Right lobe of liver (tissue), 6 donors: Measurements from ENCODE around the gene PRKAR1B. TPM values are rescaled to one million over a fixed set of nuclear protein-coding genes. Genes with fewer than 3 reads are reported as not detected.

Source experiments
- ATAC-seq, 4 donors: fragments of 200-7000 bp; cut with Tn5 transposase; one replicate each; pipeline ENCODE4 v1.9.1; 2020; ENCODE audit warnings: mild to moderate bottlenecking in 4 of 4, moderate library complexity in 4 of 4
- DNase-seq, 3 donors: peaks; one replicate each; pipeline ENCODE4 v3.0.0-alpha.2; 2020
- H3K27ac ChIP-seq, 3 donors: fragments of 200-600 bp; one replicate each; pipeline ENCODE4 v1.8.0; 2022
- H3K27me3 ChIP-seq, 2 donors: fragments of 200-600 bp; one replicate each; pipeline ENCODE4 v1.8.0; 2022
- H3K36me3 ChIP-seq, 4 donors: fragments of 200-600 bp; sonication (generic) in 1 of 4; one replicate each; pipeline versions ENCODE4 v1.5.1 to v1.8.0; 2017 to 2022; ENCODE audit warnings: control low read depth in 1 of 4
- H3K4me1 ChIP-seq, 4 donors: fragments of 200-600 bp; sonication (generic) in 1 of 4; one replicate each; pipeline versions ENCODE4 v1.5.1 to v1.8.0; 2017 to 2022; ENCODE audit warnings: control low read depth in 1 of 4
- H3K4me3 ChIP-seq, 3 donors: fragments of 200-600 bp; one replicate each; pipeline ENCODE4 v1.8.0; 2022
- H3K9me3 ChIP-seq, 4 donors: fragments of 200-600 bp; sonication (generic) in 1 of 4; one replicate each; pipeline versions ENCODE4 v1.5.1 to v1.8.0; 2017 to 2022; ENCODE audit warnings: control low read depth in 1 of 4
- CTCF ChIP-seq, 4 donors: fragments of 200-600 bp in 3 of 4; fragments of 450-650 bp in 1 of 4; IDR thresholded peaks; one replicate each; pipeline versions ENCODE4 v1.5.1 to v1.8.0; 2016 to 2022; ENCODE audit warnings: antibody characterized with exemption in 4 of 4, mild to moderate bottlenecking in 2 of 4
- POLR2A ChIP-seq: fragments of 450-650 bp; IDR thresholded peaks from one replicate; pipeline ENCODE4 v1.6.1; 2017; ENCODE audit warnings: antibody characterized with exemption, mild to moderate bottlenecking
- WGBS: methylation state at CpG from one replicate; pipeline ENCODE4 v1.1.6; 2018; ENCODE audit warnings: low coverage, low lambda C conversion rate; ENCODE audit not compliant: insufficient coverage; ENCODE audit errors: missing lambda C conversion rate; 5-methylcytosine and 5-hydroxymethylcytosine counted together
- intact Hi-C, 2 donors: fragments of 100-400 bp; cut with DNase I; formaldehyde crosslinking; loops; one replicate each; pipeline versions ENCODE4 v1.11.2 to v1.14.1; 2022
- total RNA-seq, 6 experiments: library from RNA; depleted of rRNA in 2 of 6; stranded (reverse); fragments of >200 nt in 2 of 6; fragmentation: NEBNext Ultra II Directional in 3 of 6; extraction: Animal tissue kit (Norgen Biotek cat#: 25700) in 3 of 6; gene quantifications; one replicate each; pipeline versions ENCODE4 v1.1.0 to v1.2.4, GENCODE V29; 2016 to 2023
- donor health status: DM: no; HTN: yes; CAD: no.
- donor health status: DM: no; HTN: no; CAD: no.
- donor health status: DM: no; HTN: no; CAD: no.
- donor health status: DM: no; HTN: yes; CAD: no.
- donor health status: DM: no; HTN: yes; CAD: no.

Gene PRKAR1B
- total RNA-seq, 6 experiments from 2014 or later: 4.7 to 20.8 (median 11.3) TPM

DNA sequence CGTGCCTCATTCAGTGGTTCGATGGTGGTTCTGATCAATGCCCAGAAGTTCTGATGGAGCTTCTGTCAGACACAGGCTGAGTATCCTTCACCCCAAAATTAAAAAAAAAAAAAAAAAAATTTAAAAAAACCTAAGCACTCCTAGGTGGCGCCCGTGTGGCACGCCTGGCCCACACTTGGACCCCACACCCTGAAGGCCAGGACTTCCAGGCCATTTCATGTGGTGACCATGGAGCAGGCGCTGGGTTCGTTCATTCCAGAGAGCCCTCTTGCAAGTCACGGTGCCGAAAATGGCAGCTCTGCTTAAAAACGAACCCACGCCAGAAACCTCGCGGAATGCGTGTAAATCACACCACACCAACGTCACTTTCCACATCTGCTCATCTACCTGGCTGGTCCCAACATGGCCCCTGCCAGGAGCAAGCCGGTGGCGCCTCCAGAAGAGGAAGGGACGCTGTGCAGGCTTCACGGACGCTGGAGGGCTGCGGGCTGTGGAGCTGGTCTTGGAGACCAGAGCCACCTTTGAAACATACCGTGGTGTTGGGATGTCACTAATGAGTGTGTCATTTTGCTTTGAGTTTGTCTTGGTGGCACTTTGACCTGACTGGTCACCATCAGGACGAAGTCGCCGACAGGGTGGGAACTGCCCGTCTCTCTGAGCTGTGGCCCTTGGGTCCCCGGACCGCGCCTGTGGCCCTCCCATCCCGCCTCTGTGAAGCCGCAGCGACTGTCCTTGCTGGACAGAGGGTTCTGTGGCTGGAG lies 46.0 kb upstream of the PRKAR1B start:
- 95% methylated on average over 11 of the region's 32 CpGs for WGBS
- Histone ChIP-seq H3K27ac (no peak overlapping the region), H3K9me3 (no peaks in the 10 kb centered on the region), H3K4me1 (no peaks in the 10 kb centered on the region), H3K27me3 (no peaks in the 10 kb centered on the region), H3K4me3 (no peak overlapping the region), H3K36me3 (peaks cover 0 to 2% (median under 1%) of the 10 kb centered on the region in 4 donors)
- TF ChIP-seq CTCF (IDR thresholded peaks at IDR 0.05): no peak
- TF ChIP-seq POLR2A: no peak
- no peak for ATAC-seq
- DNase-seq: no peak
- intact Hi-C loops: loop anchor here in 1 of 2 donors (5.0 kb wide), 1 partner anchor 451 kb away; no protein-coding TSS in a partner anchor

GRCh38 chr7:772392-772791 lies 45.3 kb upstream of the PRKAR1B start:
- no peak for DNase-seq
- intact Hi-C loops: loop anchor here in 1 of 2 donors (5.0 kb wide), 1 partner anchor 450 kb away; no protein-coding TSS in a partner anchor
- no peak overlapping the region for H3K4me3 ChIP-seq

GRCh38 chr7:772005-772294 lies 44.9 kb upstream of the PRKAR1B start:
- Histone ChIP-seq H3K4me3 (no peak overlapping the region), H3K27me3 (no peaks in the 10 kb centered on the region), H3K36me3 (peaks cover 0 to 2% (median under 1%) of the 10 kb centered on the region in 4 donors), H3K9me3 (no peaks in the 10 kb centered on the region), H3K4me1 (no peaks in the 10 kb centered on the region), H3K27ac (no peak overlapping the region)
- 75% methylated on average over 2 of the region's 11 CpGs for WGBS
- no peak for TF ChIP-seq CTCF (IDR thresholded peaks at IDR 0.05)
- no peak for TF ChIP-seq POLR2A
- DNase-seq: no peak
- no peak for ATAC-seq
- intact Hi-C loops: loop anchor here in 1 of 2 donors (5.0 kb wide), 1 partner anchor 450 kb away; no protein-coding TSS in a partner anchor

More at GRCh38 chr7:772392-772791, 45.3 kb upstream of the PRKAR1B start:
- 100% methylated on average over 1 of the region's 13 CpGs for WGBS
- Histone ChIP-seq H3K9me3 (no peaks in the 10 kb centered on the region), H3K36me3 (peaks cover 0 to 2% (median under 1%) of the 10 kb centered on the region in 4 donors), H3K4me1 (no peaks in the 10 kb centered on the region), H3K27ac (no peak overlapping the region), H3K27me3 (no peaks in the 10 kb centered on the region)
- TF ChIP-seq CTCF (IDR thresholded peaks at IDR 0.05) (no peak), POLR2A (no peak)
- no peak for ATAC-seq

DNA sequence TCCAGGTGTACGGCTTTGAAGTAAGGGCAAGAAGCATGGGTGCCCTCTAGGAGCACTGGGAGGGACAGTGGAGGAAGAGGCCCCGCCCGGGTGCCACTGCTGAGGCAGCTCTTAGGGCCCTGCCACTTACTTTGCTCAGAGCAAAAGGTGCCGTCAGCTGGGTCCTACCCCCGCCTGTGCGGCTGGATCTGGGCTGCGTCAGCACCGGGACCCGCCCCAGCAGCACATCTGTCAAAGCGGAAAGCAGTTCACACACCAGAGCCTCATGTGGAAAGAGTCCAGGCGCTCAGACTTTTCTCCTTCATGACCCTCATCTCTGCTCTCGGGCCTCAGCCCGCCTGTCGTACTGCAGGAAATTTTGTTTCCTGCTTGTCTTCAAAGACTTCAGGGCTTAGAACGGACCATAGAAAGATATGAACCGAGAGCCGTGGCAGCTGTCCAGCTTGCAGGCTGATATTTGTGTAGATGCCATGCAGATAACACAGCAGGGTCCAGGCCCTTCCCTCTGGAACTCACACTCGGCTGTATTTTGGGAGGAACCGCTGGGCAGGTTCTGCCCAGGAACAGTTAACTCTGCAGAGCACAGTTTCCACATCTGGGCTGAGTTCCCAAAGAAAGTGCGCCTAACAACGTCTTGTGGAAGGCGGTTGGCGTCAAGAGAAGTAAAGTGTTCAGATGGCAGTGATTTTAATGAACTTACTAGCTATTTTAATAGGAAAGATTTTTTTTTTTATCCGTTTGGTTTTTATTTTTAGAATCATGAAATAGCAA lies 44.3 kb upstream of the PRKAR1B start:
- H3K36me3 ChIP-seq: peaks cover 0 to 2% (median under 1%) of the 10 kb centered on the region in 4 donors
- ATAC-seq (peak; percentile 62 to 78 (median 64)), DNase-seq (no peak)
- no peaks in the 10 kb centered on the region for H3K4me1 ChIP-seq
- peak overlapping the region in 2 of 3 donors; percentile 5 to 24 for H3K27ac ChIP-seq
- H3K27me3 ChIP-seq: no peaks in the 10 kb centered on the region
- WGBS: 47% methylated on average over 6 of the region's 24 CpGs
- no peaks in the 10 kb centered on the region for H3K9me3 ChIP-seq
- no peak for TF ChIP-seq POLR2A
- no peak for TF ChIP-seq CTCF (IDR thresholded peaks at IDR 0.05)
- intact Hi-C loops: loop anchor here in 1 of 2 donors (5.0 kb wide), 1 partner anchor 449 kb away; no protein-coding TSS in a partner anchor
- H3K4me3 ChIP-seq: no peak overlapping the region
